Stimulated activated CD4-positive, alpha-beta T cell treated with anti-CD3 and anti-CD28 coated beads, Interleukin-1b, Interleukin-23, amount 100 ng/mL, for 4 hours (primary cell): ENCODE measurements around the gene OAF.
"Not testable (repeated sequence)": the region's sequence is repeated elsewhere in the genome, so short reads cannot be mapped to it uniquely, and the experiment has no call there.

Source experiments
- DNase-seq, 2 donors: peaks; one replicate each; pipeline ENCODE4 v3.0.0-alpha.2; 2020; ENCODE audit warnings: low read depth in 2 of 2

Gene OAF

DNA sequence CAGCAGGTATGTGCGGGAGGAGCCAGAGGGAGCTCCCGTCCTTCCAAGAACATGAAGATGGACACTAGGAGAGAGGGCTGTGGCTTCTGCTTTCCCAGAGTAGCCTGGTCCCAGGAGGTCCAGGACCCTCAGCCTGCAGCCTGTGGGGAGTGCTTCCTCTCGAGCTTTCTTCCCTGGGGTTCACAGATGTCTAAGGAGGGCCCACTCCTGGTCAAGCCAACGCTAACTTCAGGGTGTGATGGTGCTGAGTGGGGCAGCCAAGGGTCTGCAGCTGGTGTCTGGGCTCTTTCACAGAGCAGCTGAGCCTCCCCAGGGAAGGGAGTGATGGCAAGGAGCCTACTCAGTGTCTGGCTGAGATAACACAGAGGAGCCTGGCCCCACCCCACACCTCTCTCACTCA, 32.4 kb downstream of the OAF start:
- DNase-seq, result no peak

- no peak for DNase-seq
Measured at GRCh38 chr11:120244476-120245365, 33.9 kb downstream of the OAF start.

DNA sequence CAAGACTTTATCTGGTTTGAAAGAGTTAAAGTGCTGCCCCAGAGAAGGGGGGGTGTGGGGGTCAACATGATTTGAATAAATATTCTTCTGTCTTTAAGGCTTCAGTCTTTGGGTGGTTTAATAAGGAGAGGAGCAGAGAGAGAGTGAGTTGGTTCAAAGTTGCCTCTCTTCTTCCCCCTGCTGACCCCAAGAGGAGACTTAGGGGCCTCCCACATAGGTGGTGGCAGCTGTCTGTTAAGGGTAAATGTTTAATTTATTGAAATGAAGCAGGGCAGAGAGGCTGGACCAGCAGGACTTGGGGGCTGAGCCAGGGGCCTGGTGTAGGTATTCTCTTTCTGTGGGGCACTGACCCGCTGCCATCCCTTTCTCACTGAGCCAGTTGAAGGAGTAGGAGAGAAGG, 34.6 kb downstream of the OAF start:
- DNase-seq, result no peak

- no peak for DNase-seq
Measured at GRCh38 chr11:120248551-120249278, 37.9 kb downstream of the OAF start.

DNA sequence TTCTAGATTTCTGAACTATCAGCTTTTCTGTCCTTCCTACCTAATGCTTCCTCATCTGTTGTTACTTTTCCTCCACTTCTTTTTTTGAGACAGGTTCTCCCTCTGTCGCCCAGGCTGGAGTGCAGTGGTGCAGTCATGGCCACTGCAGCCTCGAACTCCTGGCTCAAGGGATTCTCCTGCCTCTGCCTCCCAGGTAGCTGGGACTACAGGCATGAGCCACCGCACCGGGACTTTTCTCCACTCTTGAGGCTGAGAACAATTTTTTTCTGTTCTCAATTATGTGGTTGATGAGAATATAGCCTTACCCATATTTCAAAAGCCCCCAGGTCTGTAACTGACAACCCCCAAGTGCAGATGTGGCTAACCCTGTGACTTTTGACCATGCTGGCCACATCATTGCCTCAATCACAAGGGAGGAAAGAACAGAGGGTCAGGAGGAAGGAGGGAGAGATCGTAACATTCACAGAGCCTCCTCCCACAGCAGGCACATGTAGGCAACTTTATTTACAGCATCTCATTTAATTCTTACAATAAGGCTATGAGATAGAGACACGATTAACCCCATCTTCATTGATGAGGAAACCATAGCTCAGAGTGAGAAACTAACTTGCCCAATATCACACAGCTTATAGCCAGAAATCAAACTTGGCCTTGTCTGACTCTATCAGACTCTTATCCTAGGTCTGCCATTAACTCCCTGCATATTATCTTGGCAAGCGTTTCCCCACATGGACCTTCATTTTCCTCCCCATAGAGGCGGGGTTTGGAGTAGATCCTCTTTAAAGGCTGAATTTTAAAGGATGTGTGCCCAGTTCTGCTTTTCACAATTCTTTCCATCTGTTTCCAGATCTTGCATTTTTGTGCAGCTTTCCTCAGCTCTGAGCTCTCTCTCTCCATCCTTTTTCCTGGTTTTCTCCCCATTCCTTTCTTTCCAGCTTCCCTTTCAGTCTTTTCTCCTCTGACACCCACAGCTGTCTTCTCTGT, 38.7 kb downstream of the OAF start:
- DNase-seq, result no peak

GRCh38 chr11:120253377-120253776, 42.5 kb downstream of the OAF start:
- not testable (repeated sequence) for DNase-seq

DNA sequence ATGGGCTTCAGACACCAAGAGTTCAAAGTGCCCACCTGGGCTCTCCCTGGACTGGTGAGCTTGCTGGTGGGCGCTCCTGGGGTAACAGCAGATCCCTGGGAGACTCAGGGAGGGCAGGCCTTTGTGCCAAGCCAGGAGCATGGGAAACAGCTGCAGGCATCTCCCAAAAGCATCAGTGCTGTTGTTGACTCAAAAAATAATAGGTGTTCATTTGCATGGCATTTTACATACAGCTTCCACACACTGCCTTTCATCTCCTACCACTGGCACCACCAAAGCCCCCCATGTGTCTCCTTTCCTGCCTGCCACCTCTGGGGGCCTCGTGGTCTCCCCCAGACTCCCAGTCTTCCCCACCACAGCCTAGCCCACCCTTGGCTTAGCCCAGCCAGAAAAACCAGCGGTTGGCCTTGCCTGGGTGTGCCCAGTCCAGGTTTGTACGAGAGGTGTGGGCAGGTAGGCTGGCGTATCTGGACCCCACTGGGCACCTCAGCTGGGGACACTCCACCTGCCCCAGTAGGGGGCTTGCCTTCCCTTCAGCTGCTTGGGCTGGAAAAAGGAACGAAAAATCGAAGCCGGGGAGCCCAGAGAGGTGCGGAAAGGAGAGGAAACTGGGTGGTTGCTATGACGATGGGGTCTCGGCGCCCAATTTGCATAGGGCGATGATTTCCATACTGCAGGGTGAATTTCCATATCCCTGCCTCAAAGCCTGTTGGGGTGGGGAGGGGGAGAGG, 44.1 kb downstream of the OAF start:
- no peak for DNase-seq

GRCh38 chr11:120255519-120255866, 44.7 kb downstream of the OAF start:
- DNase-seq, result no peak

GRCh38 chr11:120256178-120256577, 45.3 kb downstream of the OAF start:
- DNase-seq, result no peak

GRCh38 chr11:120256779-120257178, 45.9 kb downstream of the OAF start:
- DNase-seq, result no peak

DNA sequence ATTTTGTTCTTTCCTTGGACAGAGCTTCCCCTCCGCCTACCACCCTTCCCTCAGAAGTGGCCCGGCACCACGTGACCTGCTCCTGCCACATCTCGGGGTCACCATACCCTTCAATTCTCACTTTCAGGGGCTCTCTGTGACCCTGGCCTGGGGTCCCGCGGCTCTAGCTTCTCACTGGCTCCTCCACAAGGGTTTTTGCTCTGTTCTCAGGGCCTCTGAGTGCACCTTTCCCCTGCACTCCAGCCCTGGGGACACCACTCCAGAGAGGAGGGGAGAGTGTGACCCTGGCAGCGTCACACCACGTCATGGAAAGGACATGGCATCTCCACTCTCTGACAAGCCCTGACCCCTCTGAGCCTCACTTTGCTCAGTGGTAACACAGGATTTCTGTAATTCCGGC, 46.5 kb downstream of the OAF start:
- no peak for DNase-seq

DNA sequence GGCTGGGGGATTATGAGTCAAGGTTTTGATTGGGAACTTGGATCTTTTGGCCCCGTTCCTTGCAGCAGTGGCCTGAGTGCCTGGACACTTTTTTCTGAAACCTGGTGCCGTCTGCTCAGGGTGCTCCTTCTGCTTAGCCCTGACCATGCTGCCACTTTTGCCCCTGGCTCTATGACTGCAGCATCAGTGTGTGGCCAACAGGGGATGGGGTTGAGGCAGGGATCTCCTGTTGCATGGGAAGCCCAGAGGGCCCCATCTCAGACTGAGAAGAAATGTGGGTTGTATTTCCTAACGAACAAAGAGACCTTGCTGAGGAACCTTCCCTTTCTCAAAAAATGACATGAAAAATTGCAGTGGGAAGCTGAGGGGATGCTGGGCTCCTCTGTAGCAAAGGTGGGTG, 47.8 kb downstream of the OAF start:
- no peak for DNase-seq

DNA sequence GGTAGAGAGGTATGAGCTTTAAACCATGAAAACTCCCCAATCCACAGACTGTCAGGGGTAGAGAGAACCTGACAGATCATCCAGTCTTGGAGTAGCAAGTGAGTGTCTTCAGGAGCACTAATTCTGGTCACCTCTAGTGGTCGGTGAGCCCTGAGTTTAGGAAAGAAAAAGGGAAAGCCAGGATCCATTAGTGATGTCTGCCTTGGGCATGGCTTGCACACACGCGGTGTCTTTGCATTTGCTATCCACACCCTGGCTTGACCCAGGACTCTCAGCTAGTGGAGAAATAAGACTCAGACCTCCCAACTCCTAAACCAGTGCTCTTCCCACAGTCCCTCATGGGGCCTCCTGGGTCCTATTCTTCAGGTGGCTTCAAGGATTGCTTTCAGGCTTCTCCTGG, 48.4 kb downstream of the OAF start:
- no peak for DNase-seq

- no peak for DNase-seq
Measured at GRCh38 chr11:120259988-120260565, 49.2 kb downstream of the OAF start.

- DNase-seq, result no peak
Measured at GRCh38 chr11:120260616-120261015, 49.8 kb downstream of the OAF start.

- DNase-seq, result no peak
Measured at GRCh38 chr11:120261321-120261720, 50.5 kb downstream of the OAF start.

DNA sequence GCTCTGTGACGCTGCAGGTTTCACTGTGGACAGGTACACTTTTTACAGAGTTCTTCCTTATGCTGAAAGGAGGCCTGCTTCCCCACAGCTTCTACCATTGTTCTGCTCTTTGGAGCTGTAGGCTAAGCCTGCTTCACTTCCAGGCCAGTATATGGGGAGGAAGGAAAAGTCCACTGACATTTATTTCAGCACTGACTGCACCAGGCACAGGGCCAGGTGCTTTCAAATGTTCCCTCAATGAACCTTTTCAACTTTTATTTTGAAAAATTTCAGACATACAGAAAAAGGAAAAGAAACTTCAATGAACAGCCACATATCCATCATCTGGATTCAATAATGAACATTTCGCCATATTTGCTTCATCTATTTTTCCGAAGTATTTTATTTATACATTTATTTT, 51.1 kb downstream of the OAF start:
- DNase-seq, result no peak

GRCh38 chr11:120267319-120267718, 56.5 kb downstream of the OAF start:
- no peak for DNase-seq

- DNase-seq, result no peak
Measured at GRCh38 chr11:120268686-120269085, 57.9 kb downstream of the OAF start.

DNA sequence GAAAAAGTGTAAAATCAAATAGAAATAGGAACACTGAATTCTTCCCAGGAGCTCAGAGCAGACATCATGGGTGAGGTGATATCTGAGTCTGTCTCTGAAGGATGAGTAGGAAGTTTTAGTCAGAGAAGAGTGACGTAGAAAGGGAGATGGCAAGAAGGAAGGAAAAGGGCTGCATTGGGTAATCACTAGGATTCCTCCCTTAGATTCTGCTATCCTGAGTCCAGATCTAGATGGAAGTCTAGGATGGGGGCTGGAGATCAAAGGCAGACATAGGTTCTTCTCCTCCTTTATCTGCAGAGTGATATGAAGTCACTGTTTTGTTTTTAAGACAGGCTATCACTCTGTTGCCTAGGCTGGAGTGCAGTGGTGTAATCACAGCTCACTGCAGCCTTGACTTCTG, 59.6 kb downstream of the OAF start:
- DNase-seq, result no peak

DNA sequence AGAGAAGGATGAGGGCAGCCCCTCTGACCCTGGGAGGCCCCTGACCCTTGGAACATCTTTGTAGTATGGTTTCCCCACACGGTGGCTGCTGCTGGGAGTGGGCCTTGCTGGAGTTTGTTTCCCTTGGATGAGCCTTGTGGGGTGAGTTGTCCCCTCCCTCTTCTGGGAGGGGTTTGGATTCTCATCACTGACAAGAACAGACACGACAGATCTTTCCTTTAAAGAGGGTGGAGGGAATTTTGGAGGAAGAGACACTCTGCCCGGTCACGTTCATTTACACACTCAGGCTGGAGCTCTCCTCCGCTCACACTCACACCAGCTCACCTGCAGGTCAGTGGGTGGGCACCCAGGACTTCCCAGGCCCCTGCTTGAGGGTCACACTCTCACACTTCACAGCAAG, 60.8 kb downstream of the OAF start:
- DNase-seq, result no peak
